Progenitor cell of endocrine pancreas (in vitro differentiated cells): ENCODE results near the gene RNASEH2B. TPM values are rescaled to one million over a fixed set of nuclear protein-coding genes. Genes with fewer than 3 reads are reported as not detected.

Experiments used
- DNase-seq: peaks from one replicate; pipeline ENCODE4 v3.0.0; 2021; ENCODE audit warnings: low spot score; ENCODE audit not compliant: unreplicated experiment
- H3K27ac Mint-ChIP-seq: 2 replicates; pipeline ENCODE4 v1.8.0; 2021; ENCODE audit warnings: mild to moderate bottlenecking, moderate library complexity, mixed read lengths
- H3K27me3 Mint-ChIP-seq: 2 replicates; pipeline ENCODE4 v1.8.0; 2021; ENCODE audit warnings: mixed read lengths
- H3K36me3 Mint-ChIP-seq: 2 replicates; pipeline ENCODE4 v1.8.0; 2022; ENCODE audit warnings: mixed read lengths; ENCODE audit not compliant: insufficient read depth
- H3K4me1 Mint-ChIP-seq: 2 replicates; pipeline ENCODE4 v1.8.0; 2021; ENCODE audit warnings: low read depth, mixed read lengths
- H3K4me3 Mint-ChIP-seq: 2 replicates; pipeline ENCODE4 v1.8.0; 2021; ENCODE audit warnings: low read depth, mild to moderate bottlenecking, moderate library complexity, mixed read lengths
- H3K9me3 Mint-ChIP-seq: 2 replicates; pipeline ENCODE4 v1.8.0; 2021; ENCODE audit warnings: low read depth, mixed read lengths
- CTCF ChIP-seq: fragments of 200-600 bp; sonication (generic); IDR thresholded peaks from one replicate; pipeline ENCODE4 v1.5.0; 2021; ENCODE audit warnings: antibody characterized with exemption, mild to moderate bottlenecking; ENCODE audit not compliant: unreplicated experiment
- total RNA-seq: library from RNA; stranded (reverse); gene quantifications from 2 replicates; pipeline ENCODE4 v1.2.1, GENCODE V29; 2021

The RNASEH2B gene
- total RNA-seq, 1 donor from 2014 or later: 43.3 TPM

DNA sequence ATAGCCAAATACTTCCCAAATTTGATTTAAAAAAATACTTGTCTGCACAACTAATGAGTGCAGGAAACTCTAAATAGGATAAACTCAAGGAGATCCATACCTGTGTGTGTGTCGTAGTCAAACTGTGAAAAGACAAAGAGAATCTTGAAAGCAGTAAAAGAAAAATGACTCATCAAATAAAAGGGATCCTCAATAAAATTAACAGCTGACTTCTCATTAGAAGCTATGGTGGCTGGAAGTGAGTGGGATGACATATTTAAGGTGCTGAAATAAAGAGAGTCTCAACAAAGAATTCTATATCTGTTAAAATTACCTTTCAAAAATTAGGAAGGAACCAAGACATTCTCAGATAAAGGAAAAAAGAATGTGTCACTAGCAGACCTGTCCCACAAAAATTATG lies 13.7 kb downstream of the RNASEH2B start:
- Mint-ChIP-seq H3K4me1 (peaks cover 3% of the 10 kb centered on the region), H3K36me3 (peaks cover 33% of the 10 kb centered on the region), H3K4me3 (no peak overlapping the region), H3K27ac (no peak overlapping the region), H3K27me3 (no peaks in the 10 kb centered on the region), H3K9me3 (peaks cover 43% of the 10 kb centered on the region)
- no peak for TF ChIP-seq CTCF
- no peak for DNase-seq

DNA sequence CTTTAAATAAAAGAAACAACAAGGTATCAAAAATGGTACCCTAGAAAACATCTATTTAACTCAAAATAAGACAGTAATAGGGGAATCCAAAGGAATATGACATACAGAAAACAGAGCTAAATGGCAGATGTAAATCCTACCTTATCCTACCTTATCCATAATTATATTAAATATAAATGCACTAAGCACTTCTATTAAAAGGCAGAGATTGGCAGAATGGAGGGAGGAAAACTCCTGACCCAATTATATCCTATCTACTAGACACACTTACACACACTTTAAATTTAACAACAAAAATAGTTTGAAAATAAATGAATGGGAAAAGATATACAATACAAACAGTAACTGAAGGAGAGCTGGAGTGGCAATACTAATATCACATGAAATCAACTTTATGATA lies 14.4 kb downstream of the RNASEH2B start:
- Mint-ChIP-seq H3K36me3 (peaks cover 33% of the 10 kb centered on the region), H3K4me1 (peaks cover 5% of the 10 kb centered on the region), H3K27me3 (no peaks in the 10 kb centered on the region), H3K9me3 (peaks cover 43% of the 10 kb centered on the region), H3K27ac (no peak overlapping the region), H3K4me3 (no peak overlapping the region)
- TF ChIP-seq CTCF: no peak
- DNase-seq: no peak

DNA sequence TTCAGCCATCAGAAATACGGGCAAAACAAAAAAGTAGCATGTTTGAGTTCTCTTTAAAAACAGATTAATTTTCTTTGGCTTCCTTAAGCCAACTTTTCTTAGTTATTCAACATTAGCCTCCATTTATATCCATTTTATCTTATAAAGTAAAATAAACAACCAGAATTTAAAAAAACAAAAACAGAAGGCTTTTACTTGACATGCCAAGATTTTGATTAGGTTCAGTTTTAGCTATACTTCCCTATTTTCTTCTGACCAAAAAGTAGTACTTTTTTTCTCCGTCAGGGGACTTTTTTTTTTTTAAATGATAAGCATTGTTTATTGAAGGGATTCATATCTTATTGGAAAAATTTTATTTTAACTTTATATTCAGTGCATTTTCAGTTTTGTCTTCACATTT lies 18.1 kb downstream of the RNASEH2B start:
- no peak for DNase-seq
- H3K4me1 Mint-ChIP-seq: peaks cover 10% of the 10 kb centered on the region
- peaks cover 19% of the 10 kb centered on the region for H3K36me3 Mint-ChIP-seq
- no peak for TF ChIP-seq CTCF
- peaks cover 28% of the 10 kb centered on the region for H3K9me3 Mint-ChIP-seq
- H3K27me3 Mint-ChIP-seq: no peaks in the 10 kb centered on the region
- H3K27ac Mint-ChIP-seq: no peak overlapping the region
- no peak overlapping the region for H3K4me3 Mint-ChIP-seq

GRCh38 chr13:50928102-50928501 lies 18.5 kb downstream of the RNASEH2B start:
- H3K9me3 Mint-ChIP-seq: peaks cover 24% of the 10 kb centered on the region
- no peak overlapping the region for H3K27ac Mint-ChIP-seq
- H3K27me3 Mint-ChIP-seq: no peaks in the 10 kb centered on the region
- TF ChIP-seq CTCF: no peak
- H3K4me3 Mint-ChIP-seq: no peak overlapping the region
- peaks cover 15% of the 10 kb centered on the region for H3K36me3 Mint-ChIP-seq
- no peak for DNase-seq
- H3K4me1 Mint-ChIP-seq: peaks cover 10% of the 10 kb centered on the region

- peaks cover 10% of the 10 kb centered on the region for H3K4me1 Mint-ChIP-seq
- DNase-seq: no peak
- H3K9me3 Mint-ChIP-seq: peaks cover 17% of the 10 kb centered on the region
- H3K27me3 Mint-ChIP-seq: no peaks in the 10 kb centered on the region
- peaks cover 10% of the 10 kb centered on the region for H3K36me3 Mint-ChIP-seq
- no peak overlapping the region for H3K4me3 Mint-ChIP-seq
- TF ChIP-seq CTCF: no peak
- peak overlapping the region; percentile 75 for H3K27ac Mint-ChIP-seq
Measured at GRCh38 chr13:50928659-50929462, 19.3 kb downstream of the RNASEH2B start.
